GM21390 (cell line): ENCODE results near the gene RAB3C.

Source experiments
- ATAC-seq: cut with Tn5 transposase; IDR thresholded peaks from one replicate; pipeline ENCODE4 v1.9.1; 2021; ENCODE audit not compliant: unreplicated experiment

RAB3C gene

GRCh38 chr5:58868931-58869330, 286.1 kb downstream of the RAB3C start:
- no peak for ATAC-seq

GRCh38 chr5:58871648-58872242, 288.9 kb downstream of the RAB3C start:
- ATAC-seq: peak; percentile 67

DNA sequence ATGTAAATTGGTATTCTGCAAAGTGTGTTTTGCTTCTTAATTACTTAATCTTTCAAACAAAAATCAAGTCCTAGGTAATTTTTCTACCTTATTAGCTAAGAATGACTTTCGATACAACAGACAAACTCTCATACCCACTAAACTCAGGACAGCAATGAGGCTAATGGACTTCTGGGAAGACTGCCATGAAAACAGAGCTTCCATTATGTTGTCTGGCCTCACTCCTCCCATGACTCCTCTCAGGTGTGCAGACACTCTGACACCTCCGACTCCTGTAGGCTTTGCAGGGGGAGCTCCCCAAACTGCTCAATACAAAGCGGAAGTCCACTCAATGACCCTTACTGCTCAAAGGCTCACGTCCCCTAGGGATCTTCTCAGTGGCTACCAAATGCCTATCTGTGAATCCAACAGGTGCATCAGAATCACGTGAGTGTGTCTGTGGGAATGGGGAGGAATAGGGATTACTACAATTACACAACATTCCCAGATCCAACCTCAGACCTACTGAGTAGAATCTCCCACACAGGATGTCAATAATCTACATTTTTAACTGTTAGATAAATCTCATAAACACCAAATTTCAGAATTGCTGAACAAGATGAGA, 289.9 kb downstream of the RAB3C start:
- no peak for ATAC-seq

GRCh38 chr5:58875599-58875998, 292.7 kb downstream of the RAB3C start:
- no peak for ATAC-seq

DNA sequence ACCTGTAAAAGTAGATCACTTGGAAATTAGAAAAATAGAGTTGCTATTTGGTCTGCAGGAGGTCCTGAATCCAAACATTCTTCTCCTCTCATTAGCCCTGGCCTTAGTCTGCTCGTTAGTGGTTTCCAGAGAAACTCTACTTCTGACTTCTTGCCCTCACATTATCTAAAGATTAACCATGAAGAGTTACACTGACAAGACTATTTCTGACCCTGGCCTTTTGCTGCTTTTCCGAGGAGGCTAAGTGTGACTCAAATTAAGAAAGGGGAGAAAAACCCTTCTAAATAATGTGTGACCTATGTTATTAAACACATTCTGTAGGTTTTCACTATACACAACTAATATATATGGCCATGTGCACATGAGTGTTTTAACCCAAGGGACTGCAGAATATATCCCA, 302.4 kb downstream of the RAB3C start:
- ATAC-seq: peak; percentile 47

DNA sequence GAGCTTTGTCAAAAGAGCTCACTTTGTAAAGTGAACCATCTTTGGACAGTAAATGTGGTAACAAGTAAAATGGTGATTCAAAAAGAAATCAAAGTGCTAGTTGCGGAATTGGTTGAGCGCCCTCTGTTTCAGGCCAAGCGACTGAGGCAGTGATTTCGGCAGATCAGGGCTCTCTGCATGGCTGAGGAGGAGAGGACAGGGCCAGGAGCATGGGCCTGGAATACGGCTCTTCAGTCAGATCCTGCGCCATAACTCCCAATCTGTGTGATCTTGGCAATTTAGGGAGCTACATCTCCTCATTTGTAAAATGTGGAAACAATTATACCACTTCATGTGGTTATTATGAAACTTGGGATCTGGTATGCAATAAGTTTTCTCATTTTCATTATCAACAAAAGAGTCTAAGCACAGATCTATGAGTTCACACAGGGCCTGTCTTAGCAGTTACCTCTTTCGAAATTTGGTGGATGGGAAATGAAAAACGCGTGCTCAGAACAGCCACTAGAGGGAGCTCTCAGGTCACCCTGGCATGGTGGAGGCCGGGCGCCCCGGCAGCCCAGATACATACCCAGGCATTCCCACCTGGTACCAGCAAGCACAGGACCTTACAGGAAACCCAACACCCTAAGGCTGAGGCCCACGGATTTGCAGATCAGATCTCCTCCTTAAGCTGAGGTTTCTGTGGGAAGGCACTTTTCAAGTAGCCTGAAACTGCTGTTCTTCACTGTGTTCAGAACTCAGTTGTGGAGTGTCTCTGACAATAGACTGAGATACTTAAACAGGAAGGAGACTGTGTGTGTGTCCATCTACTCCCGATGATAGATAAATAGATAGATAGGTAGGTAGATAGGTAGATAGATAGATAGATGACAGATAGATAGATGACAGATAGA, 303.7 kb downstream of the RAB3C start:
- ATAC-seq: peak; percentile 80

DNA sequence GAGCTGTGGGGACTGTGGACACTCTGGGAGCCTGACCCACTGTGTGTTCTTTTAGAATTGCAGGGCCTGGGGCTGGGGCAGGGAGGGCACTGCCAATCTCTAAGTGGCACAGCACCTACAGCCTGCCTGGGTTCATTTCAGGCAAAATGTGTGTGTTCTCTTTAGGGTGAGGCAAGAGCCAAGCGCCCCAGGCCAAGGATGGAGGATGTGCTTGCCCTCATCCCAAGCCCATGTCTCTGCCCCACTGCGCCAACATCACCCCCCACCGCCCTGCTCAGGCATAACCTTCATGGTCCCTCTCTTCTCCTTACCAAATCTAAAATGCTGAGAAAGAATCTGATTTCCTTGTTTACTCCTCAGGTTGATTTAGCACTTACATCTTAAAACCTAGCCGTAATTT, 304.4 kb downstream of the RAB3C start:
- ATAC-seq: no peak

DNA sequence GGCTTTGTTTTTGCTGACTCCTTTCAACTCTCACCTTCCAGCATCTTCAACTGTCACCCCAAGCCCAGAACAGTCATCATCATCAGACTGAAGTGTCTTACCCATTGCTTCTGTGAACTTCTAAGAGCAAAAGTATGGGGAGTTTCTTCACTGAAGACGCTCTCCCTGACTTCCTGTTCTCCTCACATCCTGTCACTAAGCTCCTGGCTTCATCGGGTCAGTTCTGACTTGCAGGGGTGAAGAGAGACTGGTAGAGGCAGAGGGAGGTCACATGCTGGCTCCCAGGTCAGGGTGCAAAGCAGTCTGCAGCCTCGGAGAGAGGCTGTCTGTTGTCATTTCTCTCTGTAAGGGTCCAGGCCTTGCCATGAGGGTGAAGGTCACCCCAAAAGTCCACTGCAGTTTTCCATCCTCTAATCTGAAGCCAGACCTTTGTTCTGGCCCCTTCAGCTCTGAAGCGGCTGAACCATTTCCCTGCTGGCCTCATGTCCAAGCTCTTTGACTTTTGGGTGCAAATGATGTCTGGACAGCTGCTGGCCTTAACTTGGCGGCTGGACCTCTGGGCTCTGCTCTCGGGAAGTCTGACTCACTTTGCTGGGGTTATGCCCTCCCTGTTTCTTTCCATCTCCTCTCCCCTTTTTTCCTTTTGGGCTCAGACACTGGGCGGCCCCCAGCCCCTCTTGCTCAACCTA, 305.0 kb downstream of the RAB3C start:
- no peak for ATAC-seq

- no peak for ATAC-seq
Observed at GRCh38 chr5:58890265-58890664, 307.4 kb downstream of the RAB3C start.

DNA sequence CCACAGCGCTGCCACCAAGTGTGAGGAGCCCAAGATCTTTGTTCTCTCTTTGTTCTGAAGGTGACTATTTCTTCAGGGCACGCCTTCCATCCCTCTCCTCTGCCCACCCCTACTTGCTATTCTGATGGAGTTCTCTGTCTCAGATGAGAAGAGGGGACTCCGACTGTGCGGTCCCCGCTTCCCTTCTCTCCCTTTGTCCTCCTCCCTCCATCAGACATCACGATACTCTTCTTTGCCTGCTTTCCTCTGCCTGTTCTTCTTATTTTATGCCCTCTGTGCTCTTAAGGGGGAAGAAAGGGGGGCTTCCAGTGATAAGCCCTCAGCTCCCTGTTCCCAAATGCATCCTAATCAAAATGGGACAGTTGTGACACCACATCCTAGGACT, 307.8 kb downstream of the RAB3C start:
- ATAC-seq: no peak

- ATAC-seq: no peak
Observed at GRCh38 chr5:58891086-58891970, 308.5 kb downstream of the RAB3C start.

DNA sequence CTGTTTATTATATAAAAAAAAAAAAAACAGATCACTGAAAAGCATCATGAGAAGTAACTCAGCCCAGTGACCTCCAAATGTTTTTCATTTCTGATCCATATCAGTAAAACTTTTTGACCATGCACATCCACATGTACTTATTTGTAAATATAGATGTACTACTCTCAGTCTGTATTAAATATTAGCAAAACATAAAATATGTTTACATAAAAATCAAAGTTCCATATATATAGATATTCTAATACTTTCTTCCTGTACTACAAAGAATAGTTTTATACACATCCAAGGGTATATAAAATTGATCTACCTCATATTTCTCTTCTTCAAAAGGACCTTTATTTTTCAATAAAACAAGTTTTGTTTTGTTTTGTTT, 309.1 kb downstream of the RAB3C start:
- no peak for ATAC-seq

GRCh38 chr5:58893551-58893950, 310.7 kb downstream of the RAB3C start:
- ATAC-seq: no peak

GRCh38 chr5:58898006-58898405, 315.1 kb downstream of the RAB3C start:
- ATAC-seq: no peak

GRCh38 chr5:58898538-58898937, 315.7 kb downstream of the RAB3C start:
- no peak for ATAC-seq

DNA sequence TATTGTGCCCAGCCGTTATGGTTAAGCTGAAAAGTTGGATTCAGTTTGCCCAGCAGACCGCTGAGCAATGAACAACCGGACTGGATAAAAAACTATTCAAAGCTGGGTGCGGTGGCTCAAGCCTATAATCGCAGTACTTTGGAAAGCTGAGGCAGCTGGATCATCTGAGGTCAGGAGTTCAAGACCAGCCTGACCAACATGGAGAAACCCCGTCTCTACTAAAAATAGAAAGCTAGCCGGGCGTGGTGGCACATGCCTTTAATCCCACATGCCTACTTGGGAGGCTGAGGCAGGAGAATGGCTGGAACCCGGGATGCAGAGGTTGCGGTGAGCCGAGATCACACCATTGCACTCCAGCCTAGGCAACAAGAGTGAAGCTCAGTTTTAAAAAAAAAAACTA, 318.4 kb downstream of the RAB3C start:
- no peak for ATAC-seq

DNA sequence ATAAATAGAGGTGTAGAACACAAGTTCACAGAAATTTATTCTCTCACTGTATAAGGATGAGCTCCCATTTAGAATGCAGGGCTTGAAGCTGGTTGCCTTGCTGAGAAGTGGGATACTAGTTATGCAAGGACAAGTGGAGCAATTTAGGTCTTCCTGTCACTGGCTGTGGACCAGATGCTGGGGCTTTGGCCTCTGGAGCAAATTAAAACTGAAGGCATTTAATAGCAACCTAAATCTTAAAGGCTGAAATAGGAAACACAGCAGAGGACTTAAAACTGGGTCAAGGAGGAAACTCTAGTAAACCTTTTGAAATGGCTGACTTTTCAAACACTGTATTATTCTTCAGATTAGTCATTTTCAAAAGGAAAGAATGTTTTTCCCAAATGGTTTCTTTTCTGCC, 319.4 kb downstream of the RAB3C start:
- ATAC-seq: no peak

- ATAC-seq: no peak
Observed at GRCh38 chr5:58902765-58903164, 319.9 kb downstream of the RAB3C start.

DNA sequence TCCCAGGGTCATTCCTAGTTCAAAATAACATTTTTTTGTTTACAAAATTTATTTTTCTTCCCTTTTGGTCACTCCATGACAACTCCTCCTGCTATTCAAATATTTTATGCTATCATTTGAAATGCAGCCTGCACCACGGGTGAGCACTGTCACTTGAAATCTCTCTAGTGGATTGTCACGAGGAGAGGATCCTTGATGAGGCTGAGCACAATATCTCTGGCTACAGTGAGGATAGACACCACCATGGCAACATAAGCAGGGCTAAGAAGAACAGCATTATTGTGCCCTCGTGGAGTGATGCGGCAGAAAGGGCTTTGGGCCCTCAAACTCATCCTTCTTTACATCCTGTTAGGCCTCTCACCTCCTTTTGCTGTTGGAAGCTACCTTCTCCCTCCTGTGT, 321.9 kb downstream of the RAB3C start:
- no peak for ATAC-seq

GRCh38 chr5:58905944-58906343, 323.1 kb downstream of the RAB3C start:
- no peak for ATAC-seq
